Cortex of kidney (tissue), 1 donor: ENCODE data around the gene RAD51B.

Experiments
- DNase-seq: peaks from one replicate; lab custom pipeline; 2025; lab: John Stamatoyannopoulos, UW

RAD51B gene

GRCh38 chr14:68594737-68595380 lies 775.3 kb downstream of the RAD51B start:
- no peak for DNase-seq

GRCh38 chr14:68596211-68596610 lies 776.6 kb downstream of the RAD51B start:
- no peak for DNase-seq

- no peak for DNase-seq
These were observed 777.1 kb downstream of the RAD51B start for GRCh38 chr14:68596701-68597100.

- DNase-seq: no peak
These were observed 778.5 kb downstream of the RAD51B start for GRCh38 chr14:68598089-68598488.

GRCh38 chr14:68598621-68599447 lies 779.3 kb downstream of the RAD51B start:
- no peak for DNase-seq

GRCh38 chr14:68599896-68600610 lies 780.5 kb downstream of the RAD51B start:
- no peak for DNase-seq

- no peak for DNase-seq
These were observed 782.9 kb downstream of the RAD51B start for GRCh38 chr14:68602507-68602906.

- DNase-seq: no peak
These were observed 784.2 kb downstream of the RAD51B start for GRCh38 chr14:68603533-68604360.

- DNase-seq: no peak
These were observed 784.8 kb downstream of the RAD51B start for GRCh38 chr14:68604361-68604730.

GRCh38 chr14:68604822-68605221 lies 785.2 kb downstream of the RAD51B start:
- no peak for DNase-seq

- no peak for DNase-seq
These were observed 786.6 kb downstream of the RAD51B start for GRCh38 chr14:68606176-68606575.

GRCh38 chr14:68606644-68607043 lies 787.1 kb downstream of the RAD51B start:
- no peak for DNase-seq

GRCh38 chr14:68607081-68607866 lies 787.7 kb downstream of the RAD51B start:
- DNase-seq: no peak

GRCh38 chr14:68607867-68608573 lies 788.4 kb downstream of the RAD51B start:
- no peak for DNase-seq

GRCh38 chr14:68608574-68608962 lies 789.0 kb downstream of the RAD51B start:
- no peak for DNase-seq

- DNase-seq: no peak
These were observed 789.4 kb downstream of the RAD51B start for GRCh38 chr14:68609012-68609411.

GRCh38 chr14:68610251-68610793 lies 790.7 kb downstream of the RAD51B start:
- DNase-seq: no peak

GRCh38 chr14:68611599-68611998 lies 792.0 kb downstream of the RAD51B start:
- DNase-seq: no peak

GRCh38 chr14:68612049-68612448 lies 792.5 kb downstream of the RAD51B start:
- no peak for DNase-seq

GRCh38 chr14:68616221-68616902 lies 796.8 kb downstream of the RAD51B start:
- DNase-seq: no peak
